Measurements from ENCODE around the gene TAC1.

DNA sequence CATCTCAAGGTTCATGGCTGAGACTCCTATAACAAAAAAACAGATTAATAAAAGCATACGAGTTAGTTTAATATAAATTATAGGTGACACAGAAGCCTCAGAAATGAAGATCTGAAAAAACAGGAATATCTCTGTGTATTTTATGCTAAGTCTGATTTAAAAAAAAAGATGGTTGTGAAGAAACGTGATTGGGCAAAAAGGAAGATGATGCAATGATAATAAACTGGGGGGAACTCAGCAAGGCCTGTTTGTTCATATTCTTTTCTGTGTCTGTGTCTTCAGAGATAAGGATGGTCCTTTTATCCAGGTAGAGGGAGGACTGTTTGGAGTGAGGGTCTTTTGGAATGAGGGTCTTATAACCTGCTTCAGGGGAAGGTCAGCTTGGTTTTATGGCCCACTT lies 25.9 kb downstream of the TAC1 start:
- no peak for TF ChIP-seq EZH2 (IDR thresholded peaks at IDR 0.05; ENCODE audit: insufficient read depth, poor library complexity, severe bottlenecking)
- no peak for TF ChIP-seq EZH2phosphoT487 (IDR thresholded peaks at IDR 0.05; ENCODE audit: insufficient read depth, low read depth)
